NCI-H2107 (cell line): Measurements from ENCODE around the gene DNTTIP2.
A peak's percentile ranks its signal among the peaks of the same experiment; 100 is the strongest.
"Not testable (repeated sequence)": the region's sequence is repeated elsewhere in the genome, so short reads cannot be mapped to it uniquely, and the experiment has no call there.

Experiments
- DNase-seq: peaks from one replicate; lab custom pipeline; 2025; lab: John Stamatoyannopoulos, UW

The DNTTIP2 gene

GRCh38 chr1:93841771-93842170, 37.2 kb downstream of the DNTTIP2 start:
- no peak for DNase-seq

DNA sequence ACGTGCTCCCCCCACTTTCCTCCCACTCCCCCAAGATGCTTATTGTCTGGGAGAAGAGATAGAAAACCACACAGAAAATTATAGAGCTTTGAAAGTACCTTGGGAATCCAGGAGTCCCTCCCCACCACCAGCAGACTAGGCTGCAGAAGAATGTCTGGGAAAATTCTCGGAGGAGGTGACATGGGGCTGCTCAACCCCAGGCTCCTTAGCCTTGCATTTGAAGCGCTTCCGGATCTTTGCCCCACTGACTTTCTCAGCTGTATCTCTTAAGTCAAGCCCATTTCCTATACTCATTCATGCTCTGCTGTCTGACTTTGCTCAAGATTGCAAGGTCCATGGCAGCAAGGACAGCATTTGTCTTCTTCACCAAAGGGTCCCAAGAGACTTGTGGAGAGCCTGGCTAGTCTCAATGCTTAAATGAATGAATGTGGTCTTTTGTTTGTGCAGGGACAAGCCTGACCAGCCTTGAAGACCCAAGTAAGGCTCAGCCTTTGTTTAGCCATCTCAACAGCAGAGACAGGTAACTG, 38.0 kb downstream of the DNTTIP2 start:
- DNase-seq: no peak

- no peak for DNase-seq
Observed at GRCh38 chr1:93839753-93840152, 39.3 kb downstream of the DNTTIP2 start.

- no peak for DNase-seq
Observed at GRCh38 chr1:93839307-93839706, 39.7 kb downstream of the DNTTIP2 start.

- DNase-seq: no peak
Observed at GRCh38 chr1:93837961-93838360, 41.0 kb downstream of the DNTTIP2 start.

DNA sequence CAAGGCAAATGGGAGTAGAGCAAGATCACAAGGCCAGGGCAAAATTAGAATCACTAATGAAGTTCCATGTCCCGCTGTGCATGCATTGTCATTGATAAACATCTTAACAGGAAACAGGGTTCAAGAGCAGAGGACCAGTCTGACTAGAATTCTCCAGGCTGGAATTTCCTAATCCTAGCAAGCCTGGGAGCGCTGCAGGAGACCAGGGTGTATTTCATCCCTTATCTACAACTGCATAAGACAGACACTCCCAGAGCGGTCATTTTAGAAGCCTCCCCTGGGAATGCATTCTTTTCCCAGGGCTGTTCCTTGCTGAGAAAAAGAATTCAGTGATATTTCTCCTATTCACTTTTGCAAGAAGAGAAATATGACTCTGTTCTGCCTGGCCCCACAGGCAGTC, 45.7 kb downstream of the DNTTIP2 start:
- DNase-seq: not testable (repeated sequence)

DNA sequence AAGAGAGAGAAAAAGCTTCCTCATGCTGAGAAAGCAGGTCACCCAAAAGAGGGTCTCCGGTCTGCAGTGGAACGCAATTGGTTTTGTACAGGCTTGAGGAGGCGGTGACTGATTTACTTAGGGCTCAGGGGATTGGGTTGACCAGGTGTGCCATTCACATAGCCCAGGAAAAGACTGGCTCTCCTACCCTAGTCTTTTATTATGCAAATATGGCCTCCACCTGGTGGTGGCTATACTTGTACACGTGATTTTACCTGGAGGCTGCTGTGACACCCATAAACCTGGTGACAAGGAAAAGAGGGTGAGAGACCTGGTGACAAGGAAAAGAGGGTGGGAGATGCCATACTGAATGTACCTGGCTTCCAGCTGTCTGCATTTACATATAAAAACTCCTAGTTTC, 49.9 kb downstream of the DNTTIP2 start:
- DNase-seq: no peak

- DNase-seq: no peak
Observed at GRCh38 chr1:93828367-93828755, 50.6 kb downstream of the DNTTIP2 start.

- no peak for DNase-seq
Observed at GRCh38 chr1:93827633-93828366, 51.2 kb downstream of the DNTTIP2 start.

GRCh38 chr1:93827128-93827527, 51.9 kb downstream of the DNTTIP2 start:
- no peak for DNase-seq

- peak; percentile 11 for DNase-seq
Observed at GRCh38 chr1:93824834-93825233, 54.2 kb downstream of the DNTTIP2 start.

GRCh38 chr1:93822730-93823425, 56.1 kb downstream of the DNTTIP2 start:
- no peak for DNase-seq

DNA sequence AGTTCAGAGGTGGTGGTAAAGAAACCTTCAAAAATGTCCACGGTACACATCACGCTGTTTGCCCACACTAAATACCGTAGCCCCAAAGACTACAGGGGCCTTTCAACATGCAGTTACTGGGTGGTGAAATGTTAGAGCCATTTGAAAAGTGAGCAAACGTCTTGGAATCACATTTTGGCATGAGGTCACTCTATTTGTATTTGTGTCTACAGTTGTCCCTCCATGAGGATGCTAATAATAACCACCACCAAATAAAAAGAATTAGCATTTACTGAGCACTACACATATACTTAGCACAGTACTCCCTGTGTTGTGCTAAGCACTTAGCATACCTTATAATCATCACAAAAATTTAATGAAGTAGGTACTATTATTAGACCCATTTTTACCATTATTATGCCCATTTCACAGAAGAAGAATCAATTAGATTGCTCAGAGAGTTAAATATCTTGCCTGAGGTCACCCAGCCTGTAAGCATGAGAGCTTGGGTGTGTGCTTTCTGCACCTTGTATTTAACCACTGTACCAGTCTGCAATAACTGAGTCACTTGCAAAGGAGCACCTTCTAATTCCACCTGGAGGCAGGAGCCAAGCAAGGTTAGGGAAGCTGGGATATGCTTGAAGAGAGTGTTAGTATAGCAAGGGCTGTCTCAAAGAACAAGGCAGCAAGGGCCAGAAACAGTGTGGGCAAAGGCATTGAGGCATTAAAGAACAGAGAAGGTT, 57.4 kb downstream of the DNTTIP2 start:
- DNase-seq: no peak

DNA sequence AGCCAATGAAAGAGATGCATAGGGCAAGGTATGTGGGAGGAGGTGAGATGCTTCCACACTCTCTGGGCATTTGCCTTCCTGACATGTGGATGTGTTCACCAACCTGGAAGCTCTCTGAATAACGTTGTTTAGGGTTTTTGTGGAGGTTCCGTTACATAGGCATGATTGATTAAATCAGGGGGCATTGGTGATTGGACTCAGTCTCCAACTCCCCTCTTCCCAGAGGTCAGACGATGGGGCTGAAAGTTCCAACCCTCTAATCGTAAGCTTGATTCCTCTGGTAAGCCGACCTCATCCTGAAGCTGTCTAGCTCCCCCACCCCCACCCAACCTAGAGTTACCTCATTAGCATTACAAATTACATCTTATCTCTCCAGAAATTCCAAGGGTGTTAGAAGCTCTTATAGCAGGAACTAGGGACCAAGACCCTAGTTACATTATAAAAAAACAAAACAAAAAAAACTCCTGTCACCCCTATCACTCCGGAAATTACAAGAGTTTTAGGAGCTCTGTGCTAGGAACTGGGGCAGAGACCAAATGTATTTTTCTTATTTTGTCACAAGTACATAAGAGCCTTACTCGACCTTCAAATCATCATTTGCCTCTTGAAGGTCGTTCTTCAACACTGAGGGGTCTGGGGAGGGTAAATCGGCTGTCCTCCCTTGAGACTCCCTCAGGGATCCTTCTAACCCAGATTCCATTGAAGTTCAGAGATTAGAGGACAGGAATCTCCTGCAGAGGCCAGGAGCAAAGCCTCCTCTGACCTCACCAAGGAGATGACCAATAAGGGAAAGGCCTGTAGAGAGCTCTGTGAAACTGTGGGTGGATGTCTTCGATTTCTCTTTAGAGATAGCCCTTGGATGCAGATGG, 58.2 kb downstream of the DNTTIP2 start:
- DNase-seq: no peak

DNA sequence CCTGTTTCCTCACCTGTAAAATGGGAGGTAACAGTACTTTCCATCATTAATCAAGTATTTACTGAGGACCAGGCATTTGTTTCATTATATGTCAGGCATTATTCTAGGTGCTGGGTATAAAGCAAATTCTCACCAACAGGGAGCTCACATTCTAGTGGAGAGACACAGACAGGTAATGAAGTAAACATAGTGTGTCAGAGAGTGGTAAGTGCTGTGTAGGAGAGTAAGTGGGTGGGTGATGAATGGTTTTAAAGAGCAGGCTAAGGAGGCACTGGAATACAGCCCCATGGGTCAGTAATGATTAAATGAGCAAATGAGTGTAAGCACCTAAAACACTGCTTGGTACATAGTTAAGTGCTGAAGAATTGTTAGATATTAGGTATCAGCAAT, 60.4 kb downstream of the DNTTIP2 start:
- DNase-seq: no peak

- DNase-seq: no peak
Observed at GRCh38 chr1:93817819-93818569, 61.0 kb downstream of the DNTTIP2 start.

DNA sequence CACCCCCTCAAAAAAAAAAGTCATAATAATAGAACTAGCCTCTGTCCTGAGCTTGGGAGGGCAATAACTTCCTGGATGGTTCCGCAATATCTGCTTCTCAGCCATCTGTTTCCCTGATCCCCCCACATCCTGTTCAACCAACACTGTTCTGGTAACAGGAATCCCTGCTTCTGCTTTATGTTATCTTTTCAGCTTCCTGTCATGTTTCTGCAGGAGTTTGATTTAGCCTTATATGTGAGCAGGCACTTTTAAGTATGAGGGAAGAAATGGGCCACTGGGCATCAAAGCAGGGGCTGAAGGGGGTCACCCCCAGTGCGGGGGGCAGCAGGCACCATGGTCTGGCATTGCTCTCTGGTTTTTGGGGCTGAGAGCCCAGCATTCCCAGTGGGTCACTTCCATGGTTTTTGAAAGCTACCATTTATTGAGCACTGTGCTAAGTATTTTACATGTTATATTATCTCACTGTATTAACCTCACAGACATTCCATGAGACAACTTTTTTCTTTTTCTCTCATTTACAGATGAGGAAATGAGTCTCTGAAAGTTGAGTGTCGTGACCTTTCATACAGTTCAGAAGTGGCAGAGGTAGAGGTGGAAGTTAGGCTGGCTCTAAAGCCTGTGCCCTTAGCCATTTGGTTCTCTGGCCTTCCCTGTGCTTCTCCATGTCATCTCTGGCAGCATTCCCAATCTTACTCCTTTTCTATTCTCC, 61.9 kb downstream of the DNTTIP2 start:
- no peak for DNase-seq
